Measurements from ENCODE around the gene OGT. TPM values are rescaled to one million over a fixed set of nuclear protein-coding genes. Genes with fewer than 3 reads are reported as not detected.
"Not testable (repeated sequence)": the region's sequence is repeated elsewhere in the genome, so short reads cannot be mapped to it uniquely, and the experiment has no call there.

The OGT gene
- total and polyA plus RNA-seq, 2 donors from 2014 or later: 32.2 to 147 TPM

GRCh38 chrX:71492231-71493065, 40.5 kb upstream of the OGT start:
- no peaks in the 10 kb centered on the region for H3K27me3 ChIP-seq (ENCODE audit: control insufficient read depth, insufficient read depth, low read length)
- H3K9me3 ChIP-seq (ENCODE audit: control insufficient read depth in 2 of 3, insufficient read depth in 1 of 3, low read length in 3 of 3): no peaks in the 10 kb centered on the region
- H3K4me1 ChIP-seq (ENCODE audit: control insufficient read depth in 2 of 3, insufficient read depth in 2 of 3, low read depth in 1 of 3, low read length in 3 of 3): peaks cover 0 to 3% (median 0%) of the 10 kb centered on the region in 3 donors
- FAIRE-seq (no peak), DNase-seq (peak; percentile 23 to 82 (median 45))
- no peak overlapping the region for H3K27ac ChIP-seq (ENCODE audit: low read depth in 2 of 2, low read length in 2 of 2)
- peak overlapping the region; percentile 20 to 60 (median 58) for H3K4me3 ChIP-seq (ENCODE audit: low read length in 3 of 3)
- intact Hi-C loops (cut with DNase I): no loop called here
- H3K36me3 ChIP-seq (ENCODE audit: control insufficient read depth in 2 of 3, insufficient read depth in 3 of 3, low read length in 3 of 3): no peaks in the 10 kb centered on the region
- no peak overlapping the region for H3K9ac ChIP-seq (ENCODE audit: low read length in 3 of 3)
- TF ChIP-seq, protein P1, sequence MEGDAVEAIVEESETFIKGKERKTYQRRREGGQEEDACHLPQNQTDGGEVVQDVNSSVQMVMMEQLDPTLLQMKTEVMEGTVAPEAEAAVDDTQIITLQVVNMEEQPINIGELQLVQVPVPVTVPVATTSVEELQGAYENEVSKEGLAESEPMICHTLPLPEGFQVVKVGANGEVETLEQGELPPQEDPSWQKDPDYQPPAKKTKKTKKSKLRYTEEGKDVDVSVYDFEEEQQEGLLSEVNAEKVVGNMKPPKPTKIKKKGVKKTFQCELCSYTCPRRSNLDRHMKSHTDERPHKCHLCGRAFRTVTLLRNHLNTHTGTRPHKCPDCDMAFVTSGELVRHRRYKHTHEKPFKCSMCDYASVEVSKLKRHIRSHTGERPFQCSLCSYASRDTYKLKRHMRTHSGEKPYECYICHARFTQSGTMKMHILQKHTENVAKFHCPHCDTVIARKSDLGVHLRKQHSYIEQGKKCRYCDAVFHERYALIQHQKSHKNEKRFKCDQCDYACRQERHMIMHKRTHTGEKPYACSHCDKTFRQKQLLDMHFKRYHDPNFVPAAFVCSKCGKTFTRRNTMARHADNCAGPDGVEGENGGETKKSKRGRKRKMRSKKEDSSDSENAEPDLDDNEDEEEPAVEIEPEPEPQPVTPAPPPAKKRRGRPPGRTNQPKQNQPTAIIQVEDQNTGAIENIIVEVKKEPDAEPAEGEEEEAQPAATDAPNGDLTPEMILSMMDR (IDR thresholded peaks at IDR 0.05; ENCODE audit: borderline replicate concordance, extremely low read depth, insufficient read depth): no peak

GRCh38 chrX:71493111-71493613, 39.7 kb upstream of the OGT start:
- TF ChIP-seq, protein P1 (IDR thresholded peaks at IDR 0.05; ENCODE audit: borderline replicate concordance, extremely low read depth, insufficient read depth): no peak
- Histone ChIP-seq H3K27ac (ENCODE audit: low read depth in 2 of 2, low read length in 2 of 2) (no peak overlapping the region), H3K36me3 (ENCODE audit: control insufficient read depth in 2 of 3, insufficient read depth in 3 of 3, low read length in 3 of 3) (no peaks in the 10 kb centered on the region), H3K9ac (ENCODE audit: low read length in 3 of 3) (peak overlapping the region in 1 of 3 donors; percentile 1), H3K4me1 (ENCODE audit: control insufficient read depth in 2 of 3, insufficient read depth in 2 of 3, low read depth in 1 of 3, low read length in 3 of 3) (peaks cover 0 to 3% (median 0%) of the 10 kb centered on the region in 3 donors), H3K4me3 (ENCODE audit: low read length in 3 of 3) (peak overlapping the region in 1 of 3 donors; percentile 58), H3K9me3 (ENCODE audit: control insufficient read depth in 2 of 3, insufficient read depth in 1 of 3, low read length in 3 of 3) (no peaks in the 10 kb centered on the region), H3K27me3 (ENCODE audit: control insufficient read depth, insufficient read depth, low read length) (no peaks in the 10 kb centered on the region)
- FAIRE-seq (no peak), DNase-seq (peak in 1 of 5 donors; percentile 36)
- intact Hi-C loops (cut with DNase I): no loop called here

DNA sequence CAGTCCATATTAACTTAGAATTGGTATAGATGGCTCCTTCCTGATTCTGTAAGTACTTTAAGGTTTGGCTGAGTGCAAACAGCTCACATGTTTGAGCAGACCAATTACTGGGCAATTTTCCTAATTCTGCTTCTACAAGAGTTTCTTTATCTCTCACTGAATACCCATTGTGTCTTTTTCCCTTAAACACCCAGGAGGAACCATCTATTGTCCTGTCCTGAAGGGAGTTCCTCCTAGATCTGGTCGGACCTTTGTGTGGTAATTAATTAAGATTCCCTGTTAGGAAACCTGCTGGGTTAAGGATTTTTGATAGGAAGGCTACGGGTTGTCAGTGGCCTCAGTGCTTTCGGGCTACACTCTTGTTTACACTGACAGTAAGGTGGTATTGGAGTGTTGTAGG, 36.9 kb upstream of the OGT start:
- H3K9me3 ChIP-seq (ENCODE audit: control insufficient read depth in 2 of 3, insufficient read depth in 1 of 3, low read length in 3 of 3); H3K36me3 ChIP-seq (ENCODE audit: control insufficient read depth in 2 of 3, insufficient read depth in 3 of 3, low read length in 3 of 3); H3K27me3 ChIP-seq (ENCODE audit: control insufficient read depth, insufficient read depth, low read length); DNase-seq; H3K9ac ChIP-seq (ENCODE audit: low read length in 3 of 3); H3K4me1 ChIP-seq (ENCODE audit: control insufficient read depth in 2 of 3, insufficient read depth in 2 of 3, low read depth in 1 of 3, low read length in 3 of 3); H3K27ac ChIP-seq (ENCODE audit: low read depth in 2 of 2, low read length in 2 of 2); FAIRE-seq; H3K4me3 ChIP-seq (ENCODE audit: low read length in 3 of 3); intact Hi-C loops (cut with DNase I): not testable (repeated sequence)

GRCh38 chrX:71496476-71496875, 36.4 kb upstream of the OGT start:
- Histone ChIP-seq H3K9me3 (ENCODE audit: control insufficient read depth in 2 of 3, insufficient read depth in 1 of 3, low read length in 3 of 3) (no peaks in the 10 kb centered on the region), H3K4me3 (ENCODE audit: low read length in 3 of 3) (no peak overlapping the region), H3K9ac (ENCODE audit: low read length in 3 of 3) (no peak overlapping the region), H3K36me3 (ENCODE audit: control insufficient read depth in 2 of 3, insufficient read depth in 3 of 3, low read length in 3 of 3) (no peaks in the 10 kb centered on the region), H3K4me1 (ENCODE audit: control insufficient read depth in 2 of 3, insufficient read depth in 2 of 3, low read depth in 1 of 3, low read length in 3 of 3) (peaks cover 0 to 3% (median 0%) of the 10 kb centered on the region in 3 donors), H3K27ac (ENCODE audit: low read depth in 2 of 2, low read length in 2 of 2) (no peak overlapping the region), H3K27me3 (ENCODE audit: control insufficient read depth, insufficient read depth, low read length) (no peaks in the 10 kb centered on the region)
- intact Hi-C loops (cut with DNase I): no loop called here
- TF ChIP-seq, protein P1 (IDR thresholded peaks at IDR 0.05; ENCODE audit: borderline replicate concordance, extremely low read depth, insufficient read depth): no peak
- FAIRE-seq: no peak
- no peak for DNase-seq

GRCh38 chrX:71502080-71502479, 30.8 kb upstream of the OGT start:
- H3K27ac ChIP-seq (ENCODE audit: low read depth in 2 of 2, low read length in 2 of 2); H3K9ac ChIP-seq (ENCODE audit: low read length in 3 of 3); H3K4me1 ChIP-seq (ENCODE audit: control insufficient read depth in 2 of 3, insufficient read depth in 2 of 3, low read depth in 1 of 3, low read length in 3 of 3); H3K9me3 ChIP-seq (ENCODE audit: control insufficient read depth in 2 of 3, insufficient read depth in 1 of 3, low read length in 3 of 3); FAIRE-seq; H3K36me3 ChIP-seq (ENCODE audit: control insufficient read depth in 2 of 3, insufficient read depth in 3 of 3, low read length in 3 of 3); H3K4me3 ChIP-seq (ENCODE audit: low read length in 3 of 3); DNase-seq; H3K27me3 ChIP-seq (ENCODE audit: control insufficient read depth, insufficient read depth, low read length); intact Hi-C loops (cut with DNase I): not testable (repeated sequence)

Data from kidney (tissue), 14 donors.